SK-MEL-5 (cell line): ENCODE results near the gene GAB1. TPM values are rescaled to one million over a fixed set of nuclear protein-coding genes. Genes with fewer than 3 reads are reported as not detected.

Experiments used
- DNase-seq: peaks from one replicate; pipeline ENCODE4 v3.0.0-alpha.2; 2016; ENCODE audit warnings: low read depth, low spot score
- in situ Hi-C: cut with HindIII; loops from 2 replicates; pipeline ENCODE4 v1.10.0; 2016; ENCODE audit warnings: low sequenced_read_pairs, high pct_unique_total_duplicates, low pct_unique_long_range_greater_than_20kb
- total RNA-seq: library from RNA; depleted of rRNA; stranded (reverse); fragments of >200 nt; shearing (Covaris generic); gene quantifications from 2 replicates; pipeline ENCODE4 v1.2.3, GENCODE V29; 2014

The GAB1 gene
- total RNA-seq, 1 experiment from 2014 or later = 11.3 TPM

GRCh38 chr4:143424276-143424675, 87.6 kb downstream of the GAB1 start:
- DNase-seq = no peak
- in situ Hi-C loops = no loop called here

GRCh38 chr4:143431526-143432257, 95.0 kb downstream of the GAB1 start:
- in situ Hi-C loops = no loop called here
- DNase-seq = no peak

- in situ Hi-C loops = no loop called here
- no peak for DNase-seq
These were observed 95.5 kb downstream of the GAB1 start for GRCh38 chr4:143432258-143432591.

- DNase-seq = no peak
- in situ Hi-C loops = no loop called here
These were observed 96.6 kb downstream of the GAB1 start for GRCh38 chr4:143433231-143433630.

GRCh38 chr4:143435955-143436354, 99.3 kb downstream of the GAB1 start:
- in situ Hi-C loops = no loop called here
- DNase-seq = no peak

- in situ Hi-C loops = no loop called here
- DNase-seq = no peak
These were observed 100.8 kb downstream of the GAB1 start for GRCh38 chr4:143437476-143437875.

GRCh38 chr4:143437937-143438336, 101.3 kb downstream of the GAB1 start:
- in situ Hi-C loops = no loop called here
- DNase-seq = no peak

GRCh38 chr4:143438710-143439109, 102.0 kb downstream of the GAB1 start:
- DNase-seq = no peak
- in situ Hi-C loops = no loop called here

GRCh38 chr4:143441109-143441508, 104.4 kb downstream of the GAB1 start:
- in situ Hi-C loops = no loop called here
- no peak for DNase-seq

- in situ Hi-C loops = no loop called here
- DNase-seq = peak; percentile 20
These were observed 105.0 kb downstream of the GAB1 start for GRCh38 chr4:143441678-143442077.

- in situ Hi-C loops = no loop called here
These were observed 107.1 kb downstream of the GAB1 start for GRCh38 chr4:143443728-143444127.

GRCh38 chr4:143451186-143451585, 114.5 kb downstream of the GAB1 start:
- DNase-seq = no peak
- in situ Hi-C loops = no loop called here

More at GRCh38 chr4:143443728-143444127, 107.1 kb downstream of the GAB1 start:
- no peak for DNase-seq

GRCh38 chr4:143455211-143455610, 118.5 kb downstream of the GAB1 start:
- in situ Hi-C loops = no loop called here
- DNase-seq = no peak

GRCh38 chr4:143458966-143459365, 122.3 kb downstream of the GAB1 start:
- DNase-seq = no peak
- in situ Hi-C loops = no loop called here

GRCh38 chr4:143473334-143474126, 136.9 kb downstream of the GAB1 start:
- DNase-seq = no peak
- in situ Hi-C loops = no loop called here

- DNase-seq = no peak
- in situ Hi-C loops = no loop called here
These were observed 140.8 kb downstream of the GAB1 start for GRCh38 chr4:143477487-143477886.

GRCh38 chr4:143481361-143481760, 144.7 kb downstream of the GAB1 start:
- in situ Hi-C loops = no loop called here
- no peak for DNase-seq

GRCh38 chr4:143482840-143483239, 146.2 kb downstream of the GAB1 start:
- in situ Hi-C loops = no loop called here
- peak; percentile 68 for DNase-seq

GRCh38 chr4:143486314-143486713, 149.6 kb downstream of the GAB1 start:
- in situ Hi-C loops = no loop called here
- DNase-seq = no peak
